ENCODE measurements around the gene ARGLU1.

GRCh38 chr13:106555631-106556328, 12.2 kb downstream of the ARGLU1 start:
- TF ChIP-seq CTCF (IDR thresholded peaks at IDR 0.05; ENCODE audit: insufficient read depth, low read depth, low read length), result no peak
- TF ChIP-seq EZH2 (IDR thresholded peaks at IDR 0.05; ENCODE audit: insufficient read depth, low read length), result no peak
